Colonic mucosa (tissue), 4 donors: ENCODE data around the gene ST6GALNAC6. TPM values are rescaled to one million over a fixed set of nuclear protein-coding genes. Genes with fewer than 3 reads are reported as not detected.
A peak's percentile ranks its signal among the peaks of the same experiment; 100 is the strongest.
"Not testable (repeated sequence)": the region's sequence is repeated elsewhere in the genome, so short reads cannot be mapped to it uniquely, and the experiment has no call there.

Source experiments
- DNase-seq: peaks from one replicate; pipeline ENCODE4 v3.0.0-alpha.2; 2020
- H3K27ac ChIP-seq: fragments of 200-600 bp; one replicate; pipeline ENCODE4 v1.8.0; 2021
- H3K27me3 ChIP-seq: fragments of 200-600 bp; one replicate; pipeline ENCODE4 v1.8.0; 2021
- H3K36me3 ChIP-seq: fragments of 200-600 bp; one replicate; pipeline ENCODE4 v1.8.0; 2021
- H3K4me1 ChIP-seq: fragments of 200-600 bp; one replicate; pipeline ENCODE4 v1.8.0; 2021; ENCODE audit warnings: mild to moderate bottlenecking
- H3K4me3 ChIP-seq: fragments of 200-600 bp; one replicate; pipeline ENCODE4 v1.8.0; 2021
- H3K9ac ChIP-seq, 2 donors: one replicate each; pipeline ENCODE4 v1.7.0; 2013; ENCODE audit warnings: control low read depth in 2 of 2, low read depth in 2 of 2, low read length in 2 of 2
- H3K9me3 ChIP-seq: fragments of 200-600 bp; one replicate; pipeline ENCODE4 v1.8.0; 2021
- intact Hi-C: fragments of 100-400 bp; cut with DNase I; formaldehyde crosslinking; loops from one replicate; pipeline ENCODE4 v1.14.1; 2022
- microRNA-seq: library from miRNA; unstranded; fragments of <30 nt; microRNA quantifications from one replicate; pipeline ENCODE4, GENCODE V29; 2019
- total RNA-seq, 2 donors: library from RNA; stranded (reverse); fragmentation: NEBNext Ultra II Directional in 1 of 2; extraction: Animal tissue kit (Norgen Biotek cat#: 25700) in 1 of 2; gene quantifications; one replicate each; pipeline ENCODE4 v1.2.1, GENCODE V29; 2021
- TF ChIP-seq, protein P1 (sequence below): fragments of 200-600 bp; IDR thresholded peaks from one replicate; pipeline ENCODE4 v1.8.0; 2022; ENCODE audit warnings: antibody characterized with exemption, mild to moderate bottlenecking
- donor health status: healthy.
- donor health status: DM: no; HTN: no; CAD: no.
- donor health status: DM: no; HTN: no; CAD: no.

The ST6GALNAC6 gene
- total RNA-seq, 2 donors from 2014 or later = 251 to 279 TPM

DNA sequence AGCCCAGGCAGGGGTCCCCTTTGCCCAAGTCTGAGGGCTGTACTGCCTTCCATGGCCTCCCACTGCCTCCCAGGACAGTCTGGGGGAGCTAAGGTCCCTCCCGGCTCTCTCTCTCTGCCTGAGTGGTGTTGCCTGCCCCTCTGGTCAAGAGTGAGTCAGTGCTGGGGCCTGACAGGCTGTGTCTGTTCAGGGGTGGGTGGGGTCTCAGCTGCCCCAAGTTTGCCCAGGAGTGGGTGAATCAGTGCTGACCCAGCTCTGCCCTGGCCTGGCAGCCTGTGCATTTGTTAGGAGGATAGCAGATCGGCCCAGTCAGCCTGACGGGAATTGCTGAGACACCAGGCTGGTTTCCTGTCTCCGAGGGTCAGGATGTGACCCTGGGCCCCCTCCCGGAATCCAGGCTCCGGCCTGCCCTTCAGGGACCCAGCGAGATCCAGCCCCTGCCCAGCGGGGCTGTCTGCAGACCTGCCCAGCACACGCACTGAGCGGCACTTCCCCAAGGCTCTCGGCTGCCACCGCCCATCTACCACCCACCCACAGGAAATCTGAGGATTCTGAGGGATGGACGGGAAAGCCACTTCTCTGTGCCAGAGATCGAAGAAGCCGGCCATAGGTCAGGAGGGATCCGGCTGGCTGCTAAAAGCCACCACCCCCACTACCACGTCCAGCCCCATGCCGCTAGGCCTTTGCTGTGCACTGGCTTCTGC is 60.9 kb downstream of the ST6GALNAC6 start:
- intact Hi-C loops = no loop called here
- peak overlapping the region; percentile 33 to 59 for H3K9ac ChIP-seq
- TF ChIP-seq, protein P1, sequence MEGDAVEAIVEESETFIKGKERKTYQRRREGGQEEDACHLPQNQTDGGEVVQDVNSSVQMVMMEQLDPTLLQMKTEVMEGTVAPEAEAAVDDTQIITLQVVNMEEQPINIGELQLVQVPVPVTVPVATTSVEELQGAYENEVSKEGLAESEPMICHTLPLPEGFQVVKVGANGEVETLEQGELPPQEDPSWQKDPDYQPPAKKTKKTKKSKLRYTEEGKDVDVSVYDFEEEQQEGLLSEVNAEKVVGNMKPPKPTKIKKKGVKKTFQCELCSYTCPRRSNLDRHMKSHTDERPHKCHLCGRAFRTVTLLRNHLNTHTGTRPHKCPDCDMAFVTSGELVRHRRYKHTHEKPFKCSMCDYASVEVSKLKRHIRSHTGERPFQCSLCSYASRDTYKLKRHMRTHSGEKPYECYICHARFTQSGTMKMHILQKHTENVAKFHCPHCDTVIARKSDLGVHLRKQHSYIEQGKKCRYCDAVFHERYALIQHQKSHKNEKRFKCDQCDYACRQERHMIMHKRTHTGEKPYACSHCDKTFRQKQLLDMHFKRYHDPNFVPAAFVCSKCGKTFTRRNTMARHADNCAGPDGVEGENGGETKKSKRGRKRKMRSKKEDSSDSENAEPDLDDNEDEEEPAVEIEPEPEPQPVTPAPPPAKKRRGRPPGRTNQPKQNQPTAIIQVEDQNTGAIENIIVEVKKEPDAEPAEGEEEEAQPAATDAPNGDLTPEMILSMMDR = no peak
- H3K27ac ChIP-seq = peak overlapping the region; percentile 80
- H3K4me3 ChIP-seq = no peak overlapping the region
- no peaks in the 10 kb centered on the region for H3K9me3 ChIP-seq
- no peaks in the 10 kb centered on the region for H3K36me3 ChIP-seq
- H3K4me1 ChIP-seq = no peaks in the 10 kb centered on the region
- DNase-seq = peak; percentile 50
- H3K27me3 ChIP-seq = no peaks in the 10 kb centered on the region

- Histone ChIP-seq H3K4me3 (no peak overlapping the region), H3K9me3 (no peaks in the 10 kb centered on the region), H3K9ac (peak overlapping the region; percentile 31 to 59), H3K36me3 (no peaks in the 10 kb centered on the region), H3K4me1 (no peaks in the 10 kb centered on the region), H3K27me3 (no peaks in the 10 kb centered on the region), H3K27ac (peak overlapping the region; percentile 80)
- intact Hi-C loops = no loop called here
- TF ChIP-seq, protein P1 = no peak
- no peak for DNase-seq
These were observed 62.1 kb downstream of the ST6GALNAC6 start for GRCh38 chr9:127837346-127837745.

- H3K9ac ChIP-seq = peak overlapping the region in 1 of 2 donors; percentile 51
- peak overlapping the region; percentile 80 for H3K27ac ChIP-seq
These were observed 62.8 kb downstream of the ST6GALNAC6 start for GRCh38 chr9:127836561-127836960.

DNA sequence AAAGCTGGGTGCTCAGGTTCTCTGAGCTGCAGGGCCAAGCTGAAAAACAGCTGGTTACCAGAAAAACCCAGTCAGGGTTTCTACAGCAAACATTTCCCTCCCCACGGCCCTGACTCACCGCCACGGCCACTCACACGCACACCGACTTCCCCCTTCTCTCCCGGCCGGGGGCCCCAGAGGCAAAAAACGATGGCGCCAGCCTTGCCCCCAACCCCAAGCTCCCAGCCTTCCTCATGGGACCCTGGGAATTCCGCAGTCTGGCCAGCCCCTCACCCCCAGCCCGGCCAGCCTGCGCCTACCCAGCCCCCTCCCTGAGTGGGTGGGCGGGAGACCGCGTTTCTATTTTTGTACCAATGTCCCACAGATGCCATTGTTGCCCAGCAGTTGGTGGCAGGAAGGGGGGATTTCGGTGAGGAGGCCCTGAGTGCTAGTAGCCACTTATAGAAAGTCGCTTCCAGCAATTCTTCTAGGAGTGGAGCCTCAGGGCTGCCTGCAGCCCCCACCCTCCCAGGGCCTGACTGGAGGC is 63.3 kb downstream of the ST6GALNAC6 start:
- intact Hi-C loops = no loop called here
- H3K9ac ChIP-seq = peak overlapping the region; percentile 44 to 51
- peak overlapping the region; percentile 80 for H3K27ac ChIP-seq
- H3K36me3 ChIP-seq = no peaks in the 10 kb centered on the region
- H3K9me3 ChIP-seq = no peaks in the 10 kb centered on the region
- no peak for DNase-seq
- H3K27me3 ChIP-seq = no peaks in the 10 kb centered on the region
- TF ChIP-seq, protein P1 = no peak
- no peaks in the 10 kb centered on the region for H3K4me1 ChIP-seq
- no peak overlapping the region for H3K4me3 ChIP-seq

More at GRCh38 chr9:127836561-127836960, 62.8 kb downstream of the ST6GALNAC6 start:
- H3K27me3 ChIP-seq, DNase-seq, H3K4me1 ChIP-seq, H3K36me3 ChIP-seq, H3K4me3 ChIP-seq, H3K9me3 ChIP-seq, intact Hi-C loops: not testable (repeated sequence)

Small RNAs within 50 kb of the gene (microRNA-seq; reads per million reads assigned to microRNA genes)
- not detected for gene MIR4672

Other genes starting within 250 kb of the ST6GALNAC6 start
- under 1 TPM in 1 of 2 donors, not detected in 1; 0.12 TPM for gene CFAP157, start 192.6 kb downstream of the ST6GALNAC6 start, total RNA-seq
- gene PTRH1, start 183.9 kb downstream of the ST6GALNAC6 start, total RNA-seq = 10 to 100 TPM in 1 of 2 donors, 1 to 10 TPM in 1; 8.9 to 23.8 TPM
- under 1 TPM; 0.05 to 0.07 TPM for gene TTC16, start 183.5 kb downstream of the ST6GALNAC6 start, total RNA-seq
- 10 to 100 TPM; 25.8 to 29.8 TPM for gene TOR2A, start 164.3 kb downstream of the ST6GALNAC6 start, total RNA-seq
- 1 to 10 TPM; 3.5 TPM for gene SH2D3C, start 120.9 kb downstream of the ST6GALNAC6 start, total RNA-seq
- 10 to 100 TPM; 64.0 to 77.7 TPM for gene CDK9, start 113.6 kb downstream of the ST6GALNAC6 start, total RNA-seq
- gene FPGS, start 96.7 kb downstream of the ST6GALNAC6 start, total RNA-seq = 10 to 100 TPM; 31.6 to 55.1 TPM
- 10 to 100 TPM; 15.4 to 34.5 TPM for gene ENG, start 44.9 kb downstream of the ST6GALNAC6 start, total RNA-seq
- 100 to 1,000 TPM; 159 to 166 TPM for gene AK1, start 21.9 kb downstream of the ST6GALNAC6 start, total RNA-seq
- 10 to 100 TPM; 25.4 to 66.5 TPM for gene ST6GALNAC4, start 17.4 kb upstream of the ST6GALNAC6 start, total RNA-seq
- gene PIP5KL1, start 31.2 kb upstream of the ST6GALNAC6 start, total RNA-seq = under 1 TPM; 0.85 to 0.89 TPM
- gene DPM2, start 38.3 kb upstream of the ST6GALNAC6 start, total RNA-seq = 10 to 100 TPM; 25.7 to 38.9 TPM
- gene EEIG1, start 81.4 kb upstream of the ST6GALNAC6 start, total RNA-seq = 10 to 100 TPM; 72.2 to 95.9 TPM
- gene NAIF1, start 167.7 kb upstream of the ST6GALNAC6 start, total RNA-seq = 10 to 100 TPM; 10.8 to 11.6 TPM
- 10 to 100 TPM; 12.3 to 19.7 TPM for gene SLC25A25, start 168.6 kb upstream of the ST6GALNAC6 start, total RNA-seq
- gene PTGES2, start 228.1 kb upstream of the ST6GALNAC6 start, total RNA-seq = 100 to 1,000 TPM in 1 of 2 donors, 10 to 100 TPM in 1; 93.7 to 142 TPM
- gene LCN2, start 249.8 kb upstream of the ST6GALNAC6 start, total RNA-seq = 100 to 1,000 TPM; 162 to 374 TPM